Effector CD4-positive, alpha-beta T cell (primary cell): Measurements from ENCODE around the gene FEN1.

ENCODE experiments used
- DNase-seq: peaks from one replicate; pipeline ENCODE4 v3.0.0-alpha.2; 2020

FEN1 gene

GRCh38 chr11:61757213-61757862 lies 35.4 kb upstream of the FEN1 start:
- no peak for DNase-seq

- no peak for DNase-seq
Observed at GRCh38 chr11:61760946-61761345, 31.8 kb upstream of the FEN1 start.

GRCh38 chr11:61761440-61762222 lies 31.1 kb upstream of the FEN1 start:
- no peak for DNase-seq

- DNase-seq = no peak
Observed at GRCh38 chr11:61762223-61762615, 30.5 kb upstream of the FEN1 start.

- no peak for DNase-seq
Observed at GRCh38 chr11:61762798-61763197, 29.9 kb upstream of the FEN1 start.

- no peak for DNase-seq
Observed at GRCh38 chr11:61763930-61764605, 28.6 kb upstream of the FEN1 start.

- DNase-seq = no peak
Observed at GRCh38 chr11:61764606-61765260, 28.0 kb upstream of the FEN1 start.

- DNase-seq = no peak
Observed at GRCh38 chr11:61765550-61766253, 27.0 kb upstream of the FEN1 start.

- no peak for DNase-seq
Observed at GRCh38 chr11:61766353-61766841, 26.3 kb upstream of the FEN1 start.

GRCh38 chr11:61768376-61769076 lies 24.2 kb upstream of the FEN1 start:
- DNase-seq = no peak

GRCh38 chr11:61769169-61769920 lies 23.4 kb upstream of the FEN1 start:
- DNase-seq = no peak

GRCh38 chr11:61769946-61770683 lies 22.6 kb upstream of the FEN1 start:
- no peak for DNase-seq

GRCh38 chr11:61771195-61771894 lies 21.4 kb upstream of the FEN1 start:
- no peak for DNase-seq

GRCh38 chr11:61771985-61772455 lies 20.7 kb upstream of the FEN1 start:
- no peak for DNase-seq

GRCh38 chr11:61773356-61773755 lies 19.4 kb upstream of the FEN1 start:
- DNase-seq = no peak

- no peak for DNase-seq
Observed at GRCh38 chr11:61773809-61774208, 18.9 kb upstream of the FEN1 start.

- DNase-seq = no peak
Observed at GRCh38 chr11:61774411-61774810, 18.3 kb upstream of the FEN1 start.

- no peak for DNase-seq
Observed at GRCh38 chr11:61775106-61775505, 17.6 kb upstream of the FEN1 start.
